K562 (cell line): ENCODE data around the gene THOC7.

ENCODE experiments used
- ARID2 ChIP-seq: fragments of 450-650 bp; IDR thresholded peaks from 2 replicates; pipeline ENCODE4 v1.6.1; 2017; ENCODE audit warnings: antibody characterized with exemption, mild to moderate bottlenecking
- EZH2 ChIP-seq: IDR thresholded peaks from 2 replicates; pipeline ENCODE4 v1.6.1; 2012; ENCODE audit warnings: low read depth, mild to moderate bottlenecking, inconsistent platforms, low read length, borderline replicate concordance
- HNRNPUL1 ChIP-seq: fragments of 200-400 bp; formaldehyde crosslinking; IDR thresholded peaks from 2 replicates; pipeline ENCODE4 v1.6.1; 2017; ENCODE audit warnings: low read length
- MAFF ChIP-seq: IDR thresholded peaks from 2 replicates; pipeline ENCODE4 v1.6.1; 2012; ENCODE audit warnings: low read length, improper control_type of control experiment
- STAG1 ChIP-seq: sonication (generic); formaldehyde crosslinking; IDR thresholded peaks from 2 replicates; pipeline ENCODE4 v1.5.0; 2020; ENCODE audit warnings: missing genetic modification reagents, borderline replicate concordance
- TF ChIP-seq, protein P1 (sequence below): fragments of 250-450 bp; sonication (Bioruptor Pico); IDR thresholded peaks from 2 replicates; pipeline ENCODE4 v1.5.0; 2020; ENCODE audit warnings: mild to moderate bottlenecking, borderline replicate concordance
- TF ChIP-seq, protein P2 (sequence below): IDR thresholded peaks from 2 replicates; pipeline ENCODE4 v1.6.1; 2011; ENCODE audit not compliant: insufficient read length; ENCODE audit errors: extremely low read depth
- TF ChIP-seq, protein P3 (sequence below), 2 experiments: fragments of 450-650 bp; formaldehyde crosslinking in 1 of 2; IDR thresholded peaks; 2 replicates each; pipeline versions ENCODE4 v1.4.0 to v1.6.1; 2014 to 2020; ENCODE audit warnings: mild to moderate bottlenecking in 2 of 2, borderline replicate concordance in 1 of 2, low read depth in 1 of 2
- TF ChIP-seq, protein P4 (sequence below), 2 experiments: fragments of 450-650 bp in 1 of 2; IDR thresholded peaks; 2 replicates each; pipeline ENCODE4 v1.6.1; 2011 to 2017; ENCODE audit warnings: low read depth in 2 of 2, antibody characterized with exemption in 1 of 2, borderline replicate concordance in 1 of 2, low read length in 1 of 2, mild to moderate bottlenecking in 1 of 2, mixed read lengths in 1 of 2; ENCODE audit not compliant: control insufficient read depth in 1 of 2
- TF ChIP-seq, protein P5 (sequence below): fragments of 150-350 bp; IDR thresholded peaks from 2 replicates; pipeline ENCODE4 v1.6.1; 2014; ENCODE audit warnings: low read depth, mild to moderate bottlenecking, low read length, borderline replicate concordance

DNA sequence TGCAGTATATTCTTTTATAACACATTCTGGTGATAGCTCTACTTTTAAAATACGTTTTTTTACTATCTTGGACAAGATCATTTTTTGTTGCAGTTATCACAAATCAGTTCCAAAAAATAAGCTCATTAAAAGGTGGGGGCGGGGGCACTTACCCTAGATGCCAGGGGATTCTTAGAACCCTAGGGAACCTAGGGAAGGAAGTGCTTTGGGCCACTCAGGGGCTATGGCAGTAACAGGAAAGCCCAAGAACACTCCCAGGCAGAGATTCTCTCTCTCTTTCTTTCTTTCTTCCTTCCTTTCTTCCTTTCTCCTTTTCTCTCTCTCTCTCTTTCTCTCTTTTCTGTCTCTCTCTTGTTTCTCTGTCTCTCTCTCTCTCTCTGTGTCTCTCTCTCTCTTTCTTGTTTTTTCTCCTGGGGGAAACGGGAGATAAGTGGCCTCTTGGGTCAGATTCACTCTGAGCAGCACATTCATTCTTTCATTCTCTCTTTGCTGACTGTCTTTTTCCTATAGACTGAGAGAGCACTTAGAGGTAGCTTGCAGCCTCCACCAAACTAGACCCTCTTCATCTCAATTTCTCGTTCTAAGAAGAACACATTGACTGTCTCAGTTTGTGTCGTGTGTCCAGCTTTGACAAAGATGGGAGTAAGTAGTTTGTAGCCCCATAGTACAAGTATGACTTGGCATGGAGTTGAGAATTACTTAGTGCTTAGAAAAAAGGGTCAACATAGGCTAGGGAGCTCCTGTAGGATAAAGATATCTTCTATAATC, 32.0 kb upstream of the THOC7 start:
- no peak for TF ChIP-seq HNRNPUL1
- TF ChIP-seq, protein P1, sequence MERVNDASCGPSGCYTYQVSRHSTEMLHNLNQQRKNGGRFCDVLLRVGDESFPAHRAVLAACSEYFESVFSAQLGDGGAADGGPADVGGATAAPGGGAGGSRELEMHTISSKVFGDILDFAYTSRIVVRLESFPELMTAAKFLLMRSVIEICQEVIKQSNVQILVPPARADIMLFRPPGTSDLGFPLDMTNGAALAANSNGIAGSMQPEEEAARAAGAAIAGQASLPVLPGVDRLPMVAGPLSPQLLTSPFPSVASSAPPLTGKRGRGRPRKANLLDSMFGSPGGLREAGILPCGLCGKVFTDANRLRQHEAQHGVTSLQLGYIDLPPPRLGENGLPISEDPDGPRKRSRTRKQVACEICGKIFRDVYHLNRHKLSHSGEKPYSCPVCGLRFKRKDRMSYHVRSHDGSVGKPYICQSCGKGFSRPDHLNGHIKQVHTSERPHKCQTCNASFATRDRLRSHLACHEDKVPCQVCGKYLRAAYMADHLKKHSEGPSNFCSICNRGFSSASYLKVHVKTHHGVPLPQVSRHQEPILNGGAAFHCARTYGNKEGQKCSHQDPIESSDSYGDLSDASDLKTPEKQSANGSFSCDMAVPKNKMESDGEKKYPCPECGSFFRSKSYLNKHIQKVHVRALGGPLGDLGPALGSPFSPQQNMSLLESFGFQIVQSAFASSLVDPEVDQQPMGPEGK (CRISPR knock-in tag): no peak
- TF ChIP-seq, protein P2, sequence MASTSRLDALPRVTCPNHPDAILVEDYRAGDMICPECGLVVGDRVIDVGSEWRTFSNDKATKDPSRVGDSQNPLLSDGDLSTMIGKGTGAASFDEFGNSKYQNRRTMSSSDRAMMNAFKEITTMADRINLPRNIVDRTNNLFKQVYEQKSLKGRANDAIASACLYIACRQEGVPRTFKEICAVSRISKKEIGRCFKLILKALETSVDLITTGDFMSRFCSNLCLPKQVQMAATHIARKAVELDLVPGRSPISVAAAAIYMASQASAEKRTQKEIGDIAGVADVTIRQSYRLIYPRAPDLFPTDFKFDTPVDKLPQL: no peak
- TF ChIP-seq, protein P3, sequence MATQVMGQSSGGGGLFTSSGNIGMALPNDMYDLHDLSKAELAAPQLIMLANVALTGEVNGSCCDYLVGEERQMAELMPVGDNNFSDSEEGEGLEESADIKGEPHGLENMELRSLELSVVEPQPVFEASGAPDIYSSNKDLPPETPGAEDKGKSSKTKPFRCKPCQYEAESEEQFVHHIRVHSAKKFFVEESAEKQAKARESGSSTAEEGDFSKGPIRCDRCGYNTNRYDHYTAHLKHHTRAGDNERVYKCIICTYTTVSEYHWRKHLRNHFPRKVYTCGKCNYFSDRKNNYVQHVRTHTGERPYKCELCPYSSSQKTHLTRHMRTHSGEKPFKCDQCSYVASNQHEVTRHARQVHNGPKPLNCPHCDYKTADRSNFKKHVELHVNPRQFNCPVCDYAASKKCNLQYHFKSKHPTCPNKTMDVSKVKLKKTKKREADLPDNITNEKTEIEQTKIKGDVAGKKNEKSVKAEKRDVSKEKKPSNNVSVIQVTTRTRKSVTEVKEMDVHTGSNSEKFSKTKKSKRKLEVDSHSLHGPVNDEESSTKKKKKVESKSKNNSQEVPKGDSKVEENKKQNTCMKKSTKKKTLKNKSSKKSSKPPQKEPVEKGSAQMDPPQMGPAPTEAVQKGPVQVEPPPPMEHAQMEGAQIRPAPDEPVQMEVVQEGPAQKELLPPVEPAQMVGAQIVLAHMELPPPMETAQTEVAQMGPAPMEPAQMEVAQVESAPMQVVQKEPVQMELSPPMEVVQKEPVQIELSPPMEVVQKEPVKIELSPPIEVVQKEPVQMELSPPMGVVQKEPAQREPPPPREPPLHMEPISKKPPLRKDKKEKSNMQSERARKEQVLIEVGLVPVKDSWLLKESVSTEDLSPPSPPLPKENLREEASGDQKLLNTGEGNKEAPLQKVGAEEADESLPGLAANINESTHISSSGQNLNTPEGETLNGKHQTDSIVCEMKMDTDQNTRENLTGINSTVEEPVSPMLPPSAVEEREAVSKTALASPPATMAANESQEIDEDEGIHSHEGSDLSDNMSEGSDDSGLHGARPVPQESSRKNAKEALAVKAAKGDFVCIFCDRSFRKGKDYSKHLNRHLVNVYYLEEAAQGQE (IDR thresholded peaks at IDR 0.05; ENCODE audit: borderline replicate concordance): no peak
- TF ChIP-seq, protein P3 (CRISPR knock-in tag; IDR thresholded peaks at IDR 0.05; ENCODE audit: low read depth): no peak
- no peak for TF ChIP-seq STAG1
- TF ChIP-seq, protein P4, sequence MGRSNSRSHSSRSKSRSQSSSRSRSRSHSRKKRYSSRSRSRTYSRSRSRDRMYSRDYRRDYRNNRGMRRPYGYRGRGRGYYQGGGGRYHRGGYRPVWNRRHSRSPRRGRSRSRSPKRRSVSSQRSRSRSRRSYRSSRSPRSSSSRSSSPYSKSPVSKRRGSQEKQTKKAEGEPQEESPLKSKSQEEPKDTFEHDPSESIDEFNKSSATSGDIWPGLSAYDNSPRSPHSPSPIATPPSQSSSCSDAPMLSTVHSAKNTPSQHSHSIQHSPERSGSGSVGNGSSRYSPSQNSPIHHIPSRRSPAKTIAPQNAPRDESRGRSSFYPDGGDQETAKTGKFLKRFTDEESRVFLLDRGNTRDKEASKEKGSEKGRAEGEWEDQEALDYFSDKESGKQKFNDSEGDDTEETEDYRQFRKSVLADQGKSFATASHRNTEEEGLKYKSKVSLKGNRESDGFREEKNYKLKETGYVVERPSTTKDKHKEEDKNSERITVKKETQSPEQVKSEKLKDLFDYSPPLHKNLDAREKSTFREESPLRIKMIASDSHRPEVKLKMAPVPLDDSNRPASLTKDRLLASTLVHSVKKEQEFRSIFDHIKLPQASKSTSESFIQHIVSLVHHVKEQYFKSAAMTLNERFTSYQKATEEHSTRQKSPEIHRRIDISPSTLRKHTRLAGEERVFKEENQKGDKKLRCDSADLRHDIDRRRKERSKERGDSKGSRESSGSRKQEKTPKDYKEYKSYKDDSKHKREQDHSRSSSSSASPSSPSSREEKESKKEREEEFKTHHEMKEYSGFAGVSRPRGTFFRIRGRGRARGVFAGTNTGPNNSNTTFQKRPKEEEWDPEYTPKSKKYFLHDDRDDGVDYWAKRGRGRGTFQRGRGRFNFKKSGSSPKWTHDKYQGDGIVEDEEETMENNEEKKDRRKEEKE (IDR thresholded peaks at IDR 0.05; ENCODE audit: borderline replicate concordance in 1 of 2, control insufficient read depth in 1 of 2, low read depth in 2 of 2, low read length in 1 of 2): no peak
- no peak for TF ChIP-seq EZH2
- TF ChIP-seq, protein P5, sequence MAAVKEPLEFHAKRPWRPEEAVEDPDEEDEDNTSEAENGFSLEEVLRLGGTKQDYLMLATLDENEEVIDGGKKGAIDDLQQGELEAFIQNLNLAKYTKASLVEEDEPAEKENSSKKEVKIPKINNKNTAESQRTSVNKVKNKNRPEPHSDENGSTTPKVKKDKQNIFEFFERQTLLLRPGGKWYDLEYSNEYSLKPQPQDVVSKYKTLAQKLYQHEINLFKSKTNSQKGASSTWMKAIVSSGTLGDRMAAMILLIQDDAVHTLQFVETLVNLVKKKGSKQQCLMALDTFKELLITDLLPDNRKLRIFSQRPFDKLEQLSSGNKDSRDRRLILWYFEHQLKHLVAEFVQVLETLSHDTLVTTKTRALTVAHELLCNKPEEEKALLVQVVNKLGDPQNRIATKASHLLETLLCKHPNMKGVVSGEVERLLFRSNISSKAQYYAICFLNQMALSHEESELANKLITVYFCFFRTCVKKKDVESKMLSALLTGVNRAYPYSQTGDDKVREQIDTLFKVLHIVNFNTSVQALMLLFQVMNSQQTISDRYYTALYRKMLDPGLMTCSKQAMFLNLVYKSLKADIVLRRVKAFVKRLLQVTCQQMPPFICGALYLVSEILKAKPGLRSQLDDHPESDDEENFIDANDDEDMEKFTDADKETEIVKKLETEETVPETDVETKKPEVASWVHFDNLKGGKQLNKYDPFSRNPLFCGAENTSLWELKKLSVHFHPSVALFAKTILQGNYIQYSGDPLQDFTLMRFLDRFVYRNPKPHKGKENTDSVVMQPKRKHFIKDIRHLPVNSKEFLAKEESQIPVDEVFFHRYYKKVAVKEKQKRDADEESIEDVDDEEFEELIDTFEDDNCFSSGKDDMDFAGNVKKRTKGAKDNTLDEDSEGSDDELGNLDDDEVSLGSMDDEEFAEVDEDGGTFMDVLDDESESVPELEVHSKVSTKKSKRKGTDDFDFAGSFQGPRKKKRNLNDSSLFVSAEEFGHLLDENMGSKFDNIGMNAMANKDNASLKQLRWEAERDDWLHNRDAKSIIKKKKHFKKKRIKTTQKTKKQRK: no peak
- TF ChIP-seq MAFF: no peak
- TF ChIP-seq ARID2: no peak
